Fibroblast of lung (primary cell): Measurements from ENCODE around the gene TADA2B. TPM values are rescaled to one million over a fixed set of nuclear protein-coding genes. Genes with fewer than 3 reads are reported as not detected.
"Not testable (repeated sequence)": the region's sequence is repeated elsewhere in the genome, so short reads cannot be mapped to it uniquely, and the experiment has no call there.

Source experiments
- DNase-seq, 2 donors: peaks; one replicate each; pipeline versions ENCODE4 v3.0.0 to v3.0.0-alpha.2; 2010; ENCODE audit warnings: low read depth in 2 of 2
- H2AFZ ChIP-seq: 2 replicates; pipeline ENCODE4 v1.5.1; 2012; ENCODE audit warnings: low read length, control low read depth, inconsistent platforms
- H3K27ac ChIP-seq: 2 replicates; pipeline ENCODE4 v1.5.1; 2011; ENCODE audit warnings: low read length, control low read depth; ENCODE audit not compliant: insufficient read depth
- H3K27me3 ChIP-seq: 2 replicates; pipeline ENCODE4 v1.5.1; 2011; ENCODE audit warnings: mild to moderate bottlenecking, low read length; ENCODE audit not compliant: control insufficient read depth, insufficient read depth
- H3K36me3 ChIP-seq: 2 replicates; pipeline ENCODE4 v1.5.1; 2011; ENCODE audit warnings: low read length; ENCODE audit not compliant: control insufficient read depth, insufficient read depth
- H3K4me1 ChIP-seq: 2 replicates; pipeline ENCODE4 v1.5.1; 2011; ENCODE audit warnings: low read length; ENCODE audit not compliant: control insufficient read depth, insufficient read depth; ENCODE audit errors: extremely low read depth
- H3K4me2 ChIP-seq: 2 replicates; pipeline ENCODE4 v1.5.1; 2011; ENCODE audit warnings: low read length, control low read depth; ENCODE audit not compliant: insufficient read depth; ENCODE audit errors: extremely low read depth
- H3K4me3 ChIP-seq, 4 experiments: fragments of 200-600 bp in 1 of 4; sonication (generic) in 1 of 4; replicated peaks in 1 of 4; 2 replicates each; pipeline ENCODE4 v1.5.1; 2011 to 2016; ENCODE audit warnings: low read length in 4 of 4, low read depth in 3 of 4, mild to moderate bottlenecking in 3 of 4, control low read depth in 2 of 4, inconsistent platforms in 1 of 4, mixed read lengths in 1 of 4; ENCODE audit not compliant: insufficient read depth in 1 of 4; ENCODE audit errors: control extremely low read depth in 1 of 4
- H3K79me2 ChIP-seq: 2 replicates; pipeline ENCODE4 v1.5.1; 2012; ENCODE audit warnings: mild to moderate bottlenecking, low read length, inconsistent platforms; ENCODE audit not compliant: control insufficient read depth, insufficient read depth
- H3K9ac ChIP-seq: 2 replicates; pipeline ENCODE4 v1.5.1; 2011; ENCODE audit warnings: mild to moderate bottlenecking, low read length, control low read depth; ENCODE audit not compliant: insufficient read depth
- H3K9me3 ChIP-seq: 2 replicates; pipeline ENCODE4 v1.5.1; 2012; ENCODE audit warnings: low read depth, low read length; ENCODE audit not compliant: control insufficient read depth, insufficient read depth
- H4K20me1 ChIP-seq: 2 replicates; pipeline ENCODE4 v1.5.1; 2011; ENCODE audit warnings: low read length; ENCODE audit not compliant: control insufficient read depth, insufficient read depth; ENCODE audit errors: extremely low read depth
- EZH2 ChIP-seq: IDR thresholded peaks from 2 replicates; pipeline ENCODE4 v1.5.1; 2012; ENCODE audit warnings: low read length, control low read depth, mild to moderate bottlenecking; ENCODE audit errors: missing control alignments
- polyA plus RNA-seq, 2 donors: library from polyadenylated mRNA; depleted of rRNA in 1 of 2; stranded (reverse) in 1 of 2; unstranded in 1 of 2; fragments of >200 nt; gene quantifications; 2 replicates each; pipeline ENCODE4 v1.2.1, GENCODE V29; 2011 to 2012; ENCODE audit warnings: missing spikeins in 1 of 2
- total RNA-seq: library from RNA; depleted of rRNA; stranded (reverse); fragments of >200 nt; gene quantifications from 2 replicates; pipeline ENCODE4 v1.2.1, GENCODE V29; 2014
- TF ChIP-seq, protein P1 (sequence below), 2 donors: IDR thresholded peaks in 1 of 2; conservative IDR thresholded peaks in 1 of 2; 1 replicate in 1 of 2; 2 replicates in 1 of 2; pipeline ENCODE4 v1.5.1; 2011 to 2012; ENCODE audit warnings: low read length in 2 of 2, control low read depth in 1 of 2, inconsistent platforms in 1 of 2, low read depth in 1 of 2, mild to moderate bottlenecking in 1 of 2

The TADA2B gene
- total and polyA plus RNA-seq, 2 donors (not counting 1 experiment from before 2014, with no cell fraction given), result 8.0 to 12.6 TPM

DNA sequence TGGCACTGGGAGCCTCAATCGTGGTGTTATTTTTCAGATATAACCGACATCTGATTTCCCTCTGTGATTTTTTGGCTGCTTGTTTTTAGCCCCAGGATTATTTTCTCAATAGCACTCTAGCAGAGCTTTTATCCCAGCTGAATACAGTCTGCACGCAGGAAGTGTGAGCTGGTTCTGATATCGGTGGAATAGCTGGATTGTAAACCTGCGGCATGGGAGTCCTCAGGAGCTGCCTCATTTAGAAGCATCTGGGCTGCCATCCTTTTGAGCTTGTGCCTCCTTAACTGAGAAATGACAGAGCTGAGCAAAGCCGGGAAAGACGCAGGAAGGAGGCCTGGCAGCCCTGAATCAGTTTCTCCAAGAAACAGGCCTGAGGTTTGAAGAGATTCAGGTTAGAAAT lies 53.1 kb downstream of the TADA2B start:
- Histone ChIP-seq H2AFZ (no peak overlapping the region), H3K4me1 (no peaks in the 10 kb centered on the region), H4K20me1 (no peaks in the 10 kb centered on the region), H3K9ac (no peak overlapping the region), H3K27ac (no peak overlapping the region), H3K9me3 (no peaks in the 10 kb centered on the region), H3K79me2 (no peaks in the 10 kb centered on the region), H3K4me3 (no peak overlapping the region), H3K4me2 (no peak overlapping the region), H3K27me3 (no peaks in the 10 kb centered on the region), H3K36me3 (no peaks in the 10 kb centered on the region)
- TF ChIP-seq EZH2, result no peak
- TF ChIP-seq, protein P1, sequence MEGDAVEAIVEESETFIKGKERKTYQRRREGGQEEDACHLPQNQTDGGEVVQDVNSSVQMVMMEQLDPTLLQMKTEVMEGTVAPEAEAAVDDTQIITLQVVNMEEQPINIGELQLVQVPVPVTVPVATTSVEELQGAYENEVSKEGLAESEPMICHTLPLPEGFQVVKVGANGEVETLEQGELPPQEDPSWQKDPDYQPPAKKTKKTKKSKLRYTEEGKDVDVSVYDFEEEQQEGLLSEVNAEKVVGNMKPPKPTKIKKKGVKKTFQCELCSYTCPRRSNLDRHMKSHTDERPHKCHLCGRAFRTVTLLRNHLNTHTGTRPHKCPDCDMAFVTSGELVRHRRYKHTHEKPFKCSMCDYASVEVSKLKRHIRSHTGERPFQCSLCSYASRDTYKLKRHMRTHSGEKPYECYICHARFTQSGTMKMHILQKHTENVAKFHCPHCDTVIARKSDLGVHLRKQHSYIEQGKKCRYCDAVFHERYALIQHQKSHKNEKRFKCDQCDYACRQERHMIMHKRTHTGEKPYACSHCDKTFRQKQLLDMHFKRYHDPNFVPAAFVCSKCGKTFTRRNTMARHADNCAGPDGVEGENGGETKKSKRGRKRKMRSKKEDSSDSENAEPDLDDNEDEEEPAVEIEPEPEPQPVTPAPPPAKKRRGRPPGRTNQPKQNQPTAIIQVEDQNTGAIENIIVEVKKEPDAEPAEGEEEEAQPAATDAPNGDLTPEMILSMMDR (conservative IDR thresholded peaks at IDR 0.05 in 1 of 2, IDR thresholded peaks at IDR 0.05 in 1 of 2; ENCODE audit: low read depth in 1 of 2, low read length in 2 of 2), result no peak
- DNase-seq, result no peak

DNA sequence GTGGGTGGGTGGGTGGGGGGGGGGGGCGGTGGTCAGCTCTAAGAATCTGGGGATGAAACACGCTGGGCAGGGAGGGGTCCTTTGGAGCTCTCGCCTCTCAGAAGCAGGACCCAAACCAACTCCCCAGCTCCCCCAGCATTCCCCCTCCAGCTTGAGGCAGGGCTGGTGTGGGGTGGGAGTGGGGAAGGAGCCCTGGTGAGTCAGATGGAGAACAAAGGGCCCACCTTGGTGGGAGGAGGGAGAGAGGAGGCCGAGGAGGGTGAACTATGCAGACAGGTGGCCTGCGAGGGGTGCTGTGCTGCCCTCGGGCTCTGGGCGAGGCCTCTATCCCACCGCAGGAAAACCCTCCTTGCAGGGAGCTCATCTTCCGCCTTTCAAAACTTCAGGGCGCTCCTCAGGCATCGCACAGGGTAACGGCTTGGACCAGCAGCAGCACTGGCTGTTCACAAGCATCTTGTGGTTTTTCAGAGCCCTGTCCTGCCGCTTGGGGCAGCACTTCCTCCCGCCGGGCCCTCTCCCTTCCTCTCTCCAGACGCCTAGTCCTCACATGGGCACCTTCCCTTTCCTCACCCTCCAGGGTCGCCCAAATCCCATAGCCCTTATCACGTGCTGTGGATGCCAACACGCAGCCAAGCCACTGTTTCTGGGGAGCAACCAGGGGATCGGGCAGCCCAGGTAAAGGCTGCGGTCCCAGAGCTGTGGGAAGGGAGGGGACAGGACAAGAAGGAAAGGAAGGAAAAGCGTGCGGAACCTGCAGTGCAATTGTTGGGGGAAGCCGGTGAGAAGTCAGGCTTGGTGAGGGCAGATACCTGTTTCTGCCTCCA lies 58.7 kb downstream of the TADA2B start:
- Histone ChIP-seq H3K36me3 (no peaks in the 10 kb centered on the region), H3K27ac (no peak overlapping the region), H3K27me3 (peaks cover 2% of the 10 kb centered on the region), H3K79me2 (no peaks in the 10 kb centered on the region), H4K20me1 (no peaks in the 10 kb centered on the region), H3K4me2 (peak overlapping the region; percentile 69), H3K9ac (no peak overlapping the region), H3K4me1 (peaks cover 11% of the 10 kb centered on the region), H3K4me3 (peak overlapping the region; percentile 24 to 80 (median 53)), H2AFZ (peak overlapping the region; percentile 90), H3K9me3 (no peaks in the 10 kb centered on the region)
- peak; percentile 60 to 61 for DNase-seq
- TF ChIP-seq, protein P1 (conservative IDR thresholded peaks at IDR 0.05 in 1 of 2, IDR thresholded peaks at IDR 0.05 in 1 of 2; ENCODE audit: low read depth in 1 of 2, low read length in 2 of 2), result peak; percentile 60 to 73
- no peak for TF ChIP-seq EZH2

DNA sequence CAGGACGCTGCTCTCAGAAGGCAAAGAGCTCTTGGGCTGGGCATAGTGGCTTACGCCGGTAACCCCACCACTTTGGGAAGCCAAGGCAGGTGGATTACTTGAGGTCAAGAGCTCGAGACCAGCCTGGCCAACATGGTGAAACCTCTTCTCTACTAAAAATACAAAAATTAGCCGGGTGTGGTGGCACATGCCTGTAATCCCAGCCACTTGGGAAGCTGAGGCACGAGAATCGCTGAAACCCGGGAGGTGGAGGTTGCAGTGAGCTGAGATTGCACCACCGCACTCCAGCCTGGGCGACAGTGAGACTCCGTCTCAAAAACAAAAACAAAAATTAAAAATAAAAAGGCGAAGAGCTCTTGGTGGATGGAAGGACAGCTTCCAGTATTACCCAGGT lies 59.3 kb downstream of the TADA2B start:
- H3K79me2 ChIP-seq, H3K27me3 ChIP-seq, DNase-seq, H3K27ac ChIP-seq, H3K9me3 ChIP-seq, H3K36me3 ChIP-seq, H4K20me1 ChIP-seq: not testable (repeated sequence)
- peak overlapping the region; percentile 73 to 81 (median 78) for H3K4me3 ChIP-seq
- peak overlapping the region; percentile 93 for H2AFZ ChIP-seq
- H3K4me2 ChIP-seq, result peak overlapping the region; percentile 98
- peak overlapping the region; percentile 62 for H3K9ac ChIP-seq
- H3K4me1 ChIP-seq, result peaks cover 11% of the 10 kb centered on the region
